HCT116 (cell line): ENCODE measurements around the gene MTSS2.

Experiments used
- CEBPB ChIP-seq: IDR thresholded peaks from 2 replicates; pipeline ENCODE4 v1.6.1; 2012; ENCODE audit warnings: low read depth
- CTCF ChIP-seq, 3 experiments: fragments of 200-600 bp in 1 of 3; sonication (generic) in 1 of 3; IDR thresholded peaks in 2 of 3; conservative IDR thresholded peaks in 1 of 3; 2 replicates each; pipeline ENCODE4 v1.5.1; 2012 to 2017; ENCODE audit warnings: low read depth in 2 of 3, low read length in 2 of 3, antibody characterized with exemption in 1 of 3, borderline replicate concordance in 1 of 3, control low read depth in 1 of 3, mild to moderate bottlenecking in 1 of 3, mixed read lengths in 1 of 3, mixed run types in 1 of 3, moderate library complexity in 1 of 3; ENCODE audit not compliant: insufficient read depth in 1 of 3
- SIN3A ChIP-seq: IDR thresholded peaks from 2 replicates; pipeline ENCODE4 v1.6.1; 2012; ENCODE audit warnings: low read depth
- ZNF274 ChIP-seq: fragments of 200-500 bp; sonication (Bioruptor generic); IDR thresholded peaks from 2 replicates; pipeline ENCODE4 v1.6.1; 2014; ENCODE audit warnings: mild to moderate bottlenecking, low read depth, low read length, inconsistent platforms

DNA sequence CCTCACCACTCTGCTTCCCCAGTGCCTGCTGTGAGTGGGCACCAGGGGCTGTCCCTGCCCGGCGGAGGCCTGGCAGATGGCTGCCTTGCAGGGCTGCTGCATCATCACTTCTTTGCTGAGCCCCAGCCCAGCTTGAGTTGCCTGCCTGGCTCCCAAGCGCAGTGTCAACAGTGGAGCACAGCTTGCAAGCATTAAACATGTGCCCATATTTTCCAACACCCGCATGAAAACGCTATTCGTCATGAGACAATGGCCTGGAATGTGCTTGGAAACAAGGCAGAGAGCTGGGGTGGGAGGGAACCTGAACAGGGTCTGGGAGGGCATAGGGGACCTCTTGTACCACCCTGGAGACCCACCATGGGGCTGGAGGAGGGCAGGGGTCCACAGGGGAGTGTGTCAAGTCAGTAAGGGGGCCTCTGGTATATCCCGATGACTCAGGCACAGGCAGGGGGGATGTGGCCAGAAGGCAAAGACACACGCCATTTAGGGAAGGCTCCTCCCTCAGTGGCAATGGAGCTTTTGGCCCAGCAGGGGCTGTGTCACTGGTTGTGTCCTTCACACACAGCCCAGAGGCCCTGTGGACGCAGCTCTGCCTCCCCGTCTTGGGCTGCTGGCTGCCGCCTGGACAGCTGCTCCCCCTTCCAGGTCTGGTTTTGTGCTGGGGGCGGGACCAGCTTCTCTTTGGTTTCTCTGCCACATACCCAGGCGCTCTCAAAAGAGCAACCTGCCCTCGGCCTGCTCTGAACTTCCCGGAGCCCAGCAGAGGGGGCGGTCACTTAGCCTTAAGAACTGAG lies 17.4 kb upstream of the MTSS2 start:
- TF ChIP-seq CTCF (IDR thresholded peaks at IDR 0.05 in 2 of 3, conservative IDR thresholded peaks at IDR 0.05 in 1 of 3; ENCODE audit: borderline replicate concordance in 1 of 3, insufficient read depth in 1 of 3, low read depth in 2 of 3, low read length in 2 of 3) (peak in 2 of 3 experiments; percentile 20 to 21; a peak in 1 of 6 replicates), ZNF274 (no peak), SIN3A (no peak), CEBPB (no peak)
